Endothelial cell of umbilical vein (primary cell): Measurements from ENCODE around the gene GMEB2.

ENCODE experiments used
- CTCF ChIP-seq, 2 donors: IDR thresholded peaks; 1 replicate in 1 of 2; 2 replicates in 1 of 2; pipeline ENCODE4 v1.5.1; 2011; ENCODE audit warnings: low read length in 2 of 2, mild to moderate bottlenecking in 2 of 2, moderate library complexity in 2 of 2, control low read depth in 1 of 2, inconsistent platforms in 1 of 2, low read depth in 1 of 2; ENCODE audit not compliant: insufficient read depth in 1 of 2; ENCODE audit errors: extremely low read depth in 1 of 2
- JUN ChIP-seq: IDR thresholded peaks from 2 replicates; pipeline ENCODE4 v1.6.1; 2011; ENCODE audit warnings: borderline replicate concordance, low read depth; ENCODE audit not compliant: insufficient read length, insufficient read depth
- MAX ChIP-seq: IDR thresholded peaks from 2 replicates; pipeline ENCODE4 v1.6.1; 2011; ENCODE audit not compliant: insufficient read depth, insufficient read length
- MYC ChIP-seq: IDR thresholded peaks from one replicate; pipeline ENCODE4 v1.6.1; 2011; ENCODE audit warnings: mild to moderate bottlenecking, low read depth, low read length
- POLR2A ChIP-seq: IDR thresholded peaks from 2 replicates; pipeline ENCODE4 v1.6.1; 2012; ENCODE audit warnings: low read depth, mild to moderate bottlenecking, control low read depth, low read length
- POLR2AphosphoS5 ChIP-seq: IDR thresholded peaks from 2 replicates; pipeline ENCODE4 v1.6.1; 2012; ENCODE audit warnings: low read depth, mild to moderate bottlenecking, control low read depth, low read length, moderate library complexity; ENCODE audit not compliant: insufficient read depth

GRCh38 chr20:63597651-63598478, 29.0 kb downstream of the GMEB2 start:
- no peak for TF ChIP-seq CTCF (IDR thresholded peaks at IDR 0.05; ENCODE audit: extremely low read depth in 1 of 2, insufficient read depth in 1 of 2, low read depth in 1 of 2, low read length in 2 of 2)
- TF ChIP-seq POLR2AphosphoS5, result no peak
- no peak for TF ChIP-seq POLR2A
- no peak for TF ChIP-seq MAX
- TF ChIP-seq MYC, result no peak
- TF ChIP-seq JUN, result no peak
